CD8-positive, alpha-beta memory T cell (primary cell): Measurements from ENCODE around the gene KRTAP9-8. TPM values are rescaled to one million over a fixed set of nuclear protein-coding genes. Genes with fewer than 3 reads are reported as not detected.
"Not testable (repeated sequence)": the region's sequence is repeated elsewhere in the genome, so short reads cannot be mapped to it uniquely, and the experiment has no call there.

Experiments used
- CTCF ChIA-PET: fragments of 350-600 bp; sonication (Branson Sonifier 250); formaldehyde crosslinking; loops from one replicate; lab custom pipeline; 2021; ENCODE audit warnings: antibody characterized with exemption; lab: Charles Lee
- POLR2A ChIA-PET: fragments of 350-600 bp; sonication (Branson Sonifier 250); formaldehyde crosslinking; loops from one replicate; lab custom pipeline; 2021; ENCODE audit warnings: antibody characterized with exemption; lab: Charles Lee
- DNase-seq, 5 donors: peaks; one replicate each; pipeline versions ENCODE4 v3.0.0 to v3.0.0-alpha.2; 2020 to 2022; ENCODE audit warnings: mixed read lengths in 1 of 5
- H3K27ac ChIP-seq: one replicate; pipeline ENCODE4 v1.7.0; 2013; ENCODE audit warnings: low read depth, mild to moderate bottlenecking, low read length, moderate library complexity
- H3K27me3 ChIP-seq: 2 replicates; pipeline ENCODE4 v1.7.0; 2013; ENCODE audit warnings: low read length, mild to moderate bottlenecking; ENCODE audit not compliant: insufficient read depth, poor library complexity, severe bottlenecking
- H3K36me3 ChIP-seq: 2 replicates; pipeline ENCODE4 v1.7.0; 2013; ENCODE audit warnings: mild to moderate bottlenecking, low read length, moderate library complexity; ENCODE audit not compliant: insufficient read depth
- H3K4me1 ChIP-seq: 2 replicates; pipeline ENCODE4 v1.7.0; 2013; ENCODE audit warnings: mild to moderate bottlenecking, low read length, moderate library complexity; ENCODE audit not compliant: insufficient read depth
- H3K4me3 ChIP-seq: 2 replicates; pipeline ENCODE4 v1.7.0; 2013; ENCODE audit warnings: mild to moderate bottlenecking, low read length
- H3K9me3 ChIP-seq: 2 replicates; pipeline ENCODE4 v1.7.0; 2013; ENCODE audit warnings: mild to moderate bottlenecking, low read length
- H3K27ac Mint-ChIP-seq, 8 donors: one replicate each; pipeline ENCODE4 v1.8.0; 2020 to 2021; ENCODE audit warnings: mixed read lengths in 8 of 8, mild to moderate bottlenecking in 6 of 8, inconsistent platforms in 3 of 8, moderate library complexity in 3 of 8
- H3K27me3 Mint-ChIP-seq, 2 donors: one replicate each; pipeline ENCODE4 v1.8.0; 2020 to 2021; ENCODE audit warnings: mixed read lengths in 2 of 2, mild to moderate bottlenecking in 1 of 2, moderate library complexity in 1 of 2
- H3K36me3 Mint-ChIP-seq, 3 donors: one replicate each; pipeline ENCODE4 v1.8.0; 2020 to 2021; ENCODE audit warnings: mixed read lengths in 3 of 3, inconsistent platforms in 1 of 3, mild to moderate bottlenecking in 1 of 3
- H3K4me1 Mint-ChIP-seq, 3 donors: one replicate each; pipeline ENCODE4 v1.8.0; 2020 to 2021; ENCODE audit warnings: mixed read lengths in 3 of 3, inconsistent platforms in 1 of 3, mild to moderate bottlenecking in 1 of 3
- H3K4me3 Mint-ChIP-seq, 7 donors: one replicate each; pipeline ENCODE4 v1.8.0; 2020 to 2021; ENCODE audit warnings: mixed read lengths in 7 of 7, mild to moderate bottlenecking in 6 of 7, moderate library complexity in 4 of 7, inconsistent platforms in 2 of 7
- H3K9me3 Mint-ChIP-seq, 5 donors: one replicate each; pipeline ENCODE4 v1.8.0; 2020 to 2022; ENCODE audit warnings: mixed read lengths in 5 of 5, mild to moderate bottlenecking in 3 of 5, moderate library complexity in 2 of 5, inconsistent platforms in 1 of 5
- polyA plus RNA-seq: library from polyadenylated mRNA; unstranded; fragments of 300-500 nt; fragmentation: Illumina TruSeq; gene quantifications from one replicate; pipeline ENCODE4 v1.2.3, GENCODE V29; 2021
- total RNA-seq, 2 experiments: library from RNA; stranded (reverse); gene quantifications; one replicate each; pipeline ENCODE4 v1.2.3, GENCODE V29; 2021

The KRTAP9-8 gene
- total and polyA plus RNA-seq, 3 experiments from 2014 or later, result not detected

GRCh38 chr17:41215681-41216080, 22.1 kb upstream of the KRTAP9-8 start:
- H3K27me3 Mint-ChIP-seq, result peaks cover 6 to 58% of the 10 kb centered on the region in 2 donors
- H3K36me3 Mint-ChIP-seq, result peaks cover 0 to 8% (median 0%) of the 10 kb centered on the region in 3 donors
- H3K4me1 ChIP-seq, result no peaks in the 10 kb centered on the region
- no peaks in the 10 kb centered on the region for H3K36me3 ChIP-seq
- ChIA-PET POLR2A (no interaction called here), CTCF (no interaction called here)
- no peaks in the 10 kb centered on the region for H3K4me1 Mint-ChIP-seq
- no peak overlapping the region for H3K4me3 ChIP-seq
- H3K9me3 Mint-ChIP-seq, result peaks cover 0 to 8% (median 4%) of the 10 kb centered on the region in 5 donors
- no peak for DNase-seq
- no peaks in the 10 kb centered on the region for H3K9me3 ChIP-seq
- no peak overlapping the region for H3K27ac ChIP-seq
- no peak overlapping the region for H3K4me3 Mint-ChIP-seq
- no peak overlapping the region for H3K27ac Mint-ChIP-seq
- H3K27me3 ChIP-seq, result no peaks in the 10 kb centered on the region

DNA sequence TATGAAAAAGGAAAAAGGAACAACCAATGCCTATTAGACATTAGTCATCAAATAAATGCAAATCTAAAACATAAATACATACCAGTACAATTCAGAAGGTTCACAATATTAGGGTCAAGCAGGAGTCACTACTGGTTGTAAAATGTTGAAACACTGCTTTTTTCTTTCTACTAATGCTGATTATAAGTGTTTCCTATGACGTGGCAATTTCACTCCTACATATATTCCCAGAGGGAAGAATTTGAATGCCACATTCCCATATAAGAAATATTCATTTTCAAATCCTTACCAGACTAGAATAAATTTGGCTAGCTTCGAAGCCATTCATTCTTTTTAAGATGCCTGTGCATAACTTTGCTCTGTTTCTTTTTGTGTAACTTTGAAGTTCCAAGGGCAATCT, 14.0 kb upstream of the KRTAP9-8 start:
- no peak overlapping the region for H3K27ac ChIP-seq
- Mint-ChIP-seq H3K27me3 (peaks cover 11 to 12% of the 10 kb centered on the region in 2 donors), H3K4me1 (no peaks in the 10 kb centered on the region), H3K27ac (no peak overlapping the region), H3K36me3 (peaks cover 0 to 9% (median 0%) of the 10 kb centered on the region in 3 donors), H3K9me3 (peaks cover 0 to 9% (median 4%) of the 10 kb centered on the region in 5 donors), H3K4me3 (no peak overlapping the region)
- H3K36me3 ChIP-seq, result no peaks in the 10 kb centered on the region
- CTCF ChIA-PET, result no interaction called here
- H3K9me3 ChIP-seq, result no peaks in the 10 kb centered on the region
- H3K4me1 ChIP-seq, result no peaks in the 10 kb centered on the region
- H3K27me3 ChIP-seq, result no peaks in the 10 kb centered on the region
- DNase-seq, result no peak
- no peak overlapping the region for H3K4me3 ChIP-seq
- POLR2A ChIA-PET, result no interaction called here

DNA sequence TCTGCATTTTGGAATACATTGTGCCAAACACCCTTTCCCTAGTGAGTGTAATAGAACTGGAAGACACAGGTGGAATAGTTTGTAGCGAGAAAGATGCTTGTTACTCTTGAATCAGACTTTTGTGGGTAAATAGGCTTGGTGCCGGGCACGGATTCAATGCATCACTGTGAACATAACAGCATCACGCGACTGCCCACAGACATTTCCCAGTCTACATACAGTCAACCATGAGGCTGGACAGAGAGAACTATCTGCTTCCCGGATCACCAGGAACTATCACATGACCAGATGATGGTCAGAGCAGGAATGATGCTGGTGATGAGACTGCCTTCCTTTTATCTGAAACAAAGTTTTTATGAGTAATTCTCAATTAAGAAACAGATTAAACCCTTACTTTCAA, 11.7 kb upstream of the KRTAP9-8 start:
- no peaks in the 10 kb centered on the region for H3K9me3 Mint-ChIP-seq
- H3K27ac Mint-ChIP-seq, result no peak overlapping the region
- H3K4me3 Mint-ChIP-seq, result no peak overlapping the region
- DNase-seq, result no peak
- peaks cover 9 to 18% of the 10 kb centered on the region in 2 donors for H3K27me3 Mint-ChIP-seq
- Histone ChIP-seq H3K4me3 (no peak overlapping the region), H3K27me3 (no peaks in the 10 kb centered on the region), H3K36me3 (no peaks in the 10 kb centered on the region), H3K27ac (no peak overlapping the region), H3K4me1 (no peaks in the 10 kb centered on the region), H3K9me3 (no peaks in the 10 kb centered on the region)
- H3K4me1 Mint-ChIP-seq, result no peaks in the 10 kb centered on the region
- no peaks in the 10 kb centered on the region for H3K36me3 Mint-ChIP-seq
- ChIA-PET CTCF (no interaction called here), POLR2A (no interaction called here)

- H3K36me3 Mint-ChIP-seq, H3K4me3 ChIP-seq, H3K27ac Mint-ChIP-seq, H3K4me1 ChIP-seq, H3K4me3 Mint-ChIP-seq, DNase-seq, CTCF ChIA-PET, H3K27me3 ChIP-seq, POLR2A ChIA-PET, H3K9me3 ChIP-seq, H3K27ac ChIP-seq, H3K9me3 Mint-ChIP-seq, H3K36me3 ChIP-seq, H3K4me1 Mint-ChIP-seq: not testable (repeated sequence)
- peaks cover 7 to 20% of the 10 kb centered on the region in 2 donors for H3K27me3 Mint-ChIP-seq
These were observed 11.2 kb upstream of the KRTAP9-8 start, which contains the start of gene KRTAP9-2 for GRCh38 chr17:41226598-41227095. TSS of gene KRTAP9-2 (plus strand) at chr17:41226648. CDS start at chr17:41226655, 7 bp downstream.

- no peak overlapping the region for H3K4me3 Mint-ChIP-seq
- POLR2A ChIA-PET, result no interaction called here
These were observed 7.7 kb upstream of the KRTAP9-8 start for GRCh38 chr17:41230094-41230493.

DNA sequence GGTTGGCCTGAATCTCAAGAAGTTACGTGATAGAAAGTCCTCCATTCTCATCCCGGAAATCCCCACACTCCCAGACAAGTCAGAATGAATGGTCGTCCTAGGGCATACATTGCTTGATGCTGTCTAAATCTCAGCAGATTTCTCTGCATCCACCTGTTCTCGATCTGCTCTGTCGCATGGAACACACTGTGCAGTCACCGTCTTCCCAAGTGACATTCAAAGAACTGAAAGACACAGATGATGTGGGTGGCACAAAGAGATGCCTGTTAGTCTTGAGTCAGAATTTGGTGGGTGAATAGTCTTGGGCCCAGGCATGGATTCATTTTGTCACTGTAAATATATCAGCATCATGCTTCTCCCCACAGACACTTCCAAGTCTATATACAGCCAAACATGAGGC, 6.1 kb upstream of the KRTAP9-8 start:
- Mint-ChIP-seq H3K9me3 (no peaks in the 10 kb centered on the region), H3K4me3 (no peak overlapping the region), H3K27me3 (peaks cover 19 to 55% of the 10 kb centered on the region in 2 donors), H3K36me3 (no peaks in the 10 kb centered on the region), H3K4me1 (no peaks in the 10 kb centered on the region), H3K27ac (no peak overlapping the region)
- no peak overlapping the region for H3K27ac ChIP-seq
- DNase-seq, result no peak
- ChIA-PET POLR2A (no interaction called here), CTCF (no interaction called here)
- no peaks in the 10 kb centered on the region for H3K4me1 ChIP-seq
- H3K36me3 ChIP-seq, result no peaks in the 10 kb centered on the region
- no peak overlapping the region for H3K4me3 ChIP-seq
- H3K9me3 ChIP-seq, result no peaks in the 10 kb centered on the region
- no peaks in the 10 kb centered on the region for H3K27me3 ChIP-seq

More at GRCh38 chr17:41230094-41230493, 7.7 kb upstream of the KRTAP9-8 start:
- no peaks in the 10 kb centered on the region for H3K36me3 Mint-ChIP-seq
- H3K27me3 Mint-ChIP-seq, result peaks cover 19 to 46% of the 10 kb centered on the region in 2 donors
- H3K4me3 ChIP-seq, result no peak overlapping the region
- peak overlapping the region in 1 of 8 donors; percentile 3 for H3K27ac Mint-ChIP-seq
- H3K27ac ChIP-seq, result no peak overlapping the region
- H3K27me3 ChIP-seq, result no peaks in the 10 kb centered on the region
- H3K4me1 ChIP-seq, result no peaks in the 10 kb centered on the region
- no peaks in the 10 kb centered on the region for H3K4me1 Mint-ChIP-seq
- H3K9me3 ChIP-seq, result no peaks in the 10 kb centered on the region
- no peaks in the 10 kb centered on the region for H3K36me3 ChIP-seq
- CTCF ChIA-PET, result no interaction called here
- DNase-seq, result no peak
- H3K9me3 Mint-ChIP-seq, result no peaks in the 10 kb centered on the region

GRCh38 chr17:41232399-41233105, 5.2 kb upstream of the KRTAP9-8 start, which contains the start of gene KRTAP9-3:
TSS of gene KRTAP9-3 (plus strand) at chr17:41232449. CDS start at chr17:41232502, 53 bp downstream.
- POLR2A ChIA-PET, H3K4me3 Mint-ChIP-seq, H3K4me1 Mint-ChIP-seq, H3K27ac ChIP-seq, H3K9me3 Mint-ChIP-seq, H3K4me1 ChIP-seq, H3K4me3 ChIP-seq, DNase-seq, H3K9me3 ChIP-seq, H3K36me3 Mint-ChIP-seq, H3K27ac Mint-ChIP-seq, H3K36me3 ChIP-seq, H3K27me3 ChIP-seq, CTCF ChIA-PET: not testable (repeated sequence)
- H3K27me3 Mint-ChIP-seq, result peaks cover 19 to 60% of the 10 kb centered on the region in 2 donors

DNA sequence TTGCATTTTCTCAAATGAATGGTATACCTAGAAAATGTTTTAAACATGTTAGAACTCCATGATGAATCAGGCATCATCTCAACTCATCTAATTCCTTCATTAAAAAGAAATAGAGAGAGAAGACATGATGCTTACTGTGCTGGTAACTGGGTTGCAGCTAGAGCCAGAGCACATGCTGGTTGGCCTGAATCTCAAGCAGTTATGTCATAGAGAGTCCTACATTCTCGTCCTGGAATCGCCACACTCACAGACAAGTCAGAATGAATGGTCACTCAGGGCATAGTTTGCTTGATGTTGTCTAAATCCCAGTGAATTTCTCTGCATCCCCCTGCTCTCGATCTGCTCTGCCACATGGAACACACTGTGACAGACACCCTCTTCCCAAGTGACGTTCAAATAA, 683 bp upstream of the KRTAP9-8 start:
- CTCF ChIA-PET, H3K36me3 ChIP-seq, H3K36me3 Mint-ChIP-seq, H3K9me3 ChIP-seq, H3K4me3 ChIP-seq, H3K27ac ChIP-seq, H3K4me1 Mint-ChIP-seq, H3K27me3 ChIP-seq, H3K9me3 Mint-ChIP-seq, H3K4me3 Mint-ChIP-seq, DNase-seq, H3K4me1 ChIP-seq, H3K27ac Mint-ChIP-seq, POLR2A ChIA-PET: not testable (repeated sequence)
- peaks cover 20 to 61% of the 10 kb centered on the region in 2 donors for H3K27me3 Mint-ChIP-seq
